ENCODE results near the gene RHOBTB1. TPM values are rescaled to one million over a fixed set of nuclear protein-coding genes. Genes with fewer than 3 reads are reported as not detected.

RHOBTB1 gene
- total RNA-seq, 1 donor from 2014 or later, result 17.2 TPM

- TF ChIP-seq, protein P1, sequence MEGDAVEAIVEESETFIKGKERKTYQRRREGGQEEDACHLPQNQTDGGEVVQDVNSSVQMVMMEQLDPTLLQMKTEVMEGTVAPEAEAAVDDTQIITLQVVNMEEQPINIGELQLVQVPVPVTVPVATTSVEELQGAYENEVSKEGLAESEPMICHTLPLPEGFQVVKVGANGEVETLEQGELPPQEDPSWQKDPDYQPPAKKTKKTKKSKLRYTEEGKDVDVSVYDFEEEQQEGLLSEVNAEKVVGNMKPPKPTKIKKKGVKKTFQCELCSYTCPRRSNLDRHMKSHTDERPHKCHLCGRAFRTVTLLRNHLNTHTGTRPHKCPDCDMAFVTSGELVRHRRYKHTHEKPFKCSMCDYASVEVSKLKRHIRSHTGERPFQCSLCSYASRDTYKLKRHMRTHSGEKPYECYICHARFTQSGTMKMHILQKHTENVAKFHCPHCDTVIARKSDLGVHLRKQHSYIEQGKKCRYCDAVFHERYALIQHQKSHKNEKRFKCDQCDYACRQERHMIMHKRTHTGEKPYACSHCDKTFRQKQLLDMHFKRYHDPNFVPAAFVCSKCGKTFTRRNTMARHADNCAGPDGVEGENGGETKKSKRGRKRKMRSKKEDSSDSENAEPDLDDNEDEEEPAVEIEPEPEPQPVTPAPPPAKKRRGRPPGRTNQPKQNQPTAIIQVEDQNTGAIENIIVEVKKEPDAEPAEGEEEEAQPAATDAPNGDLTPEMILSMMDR (IDR thresholded peaks at IDR 0.05), result no peak
- DNase-seq (ENCODE audit: extremely low spot score, unreplicated experiment), result no peak
- peaks cover 13% of the 10 kb centered on the region for H3K4me1 Mint-ChIP-seq (ENCODE audit: unreplicated experiment)
- no peaks in the 10 kb centered on the region for H3K27me3 Mint-ChIP-seq (ENCODE audit: unreplicated experiment)
- no peaks in the 10 kb centered on the region for H3K36me3 Mint-ChIP-seq (ENCODE audit: unreplicated experiment)
- H3K9me3 Mint-ChIP-seq (ENCODE audit: unreplicated experiment), result peaks cover 6% of the 10 kb centered on the region
- H3K4me3 Mint-ChIP-seq (ENCODE audit: unreplicated experiment), result no peak overlapping the region
- no peak overlapping the region for H3K27ac Mint-ChIP-seq (ENCODE audit: unreplicated experiment)
Measured at GRCh38 chr10:60849217-60849616, 94.8 kb downstream of the RHOBTB1 start.

GRCh38 chr10:60848680-60849079 lies 95.3 kb downstream of the RHOBTB1 start:
- peaks cover 6% of the 10 kb centered on the region for H3K9me3 Mint-ChIP-seq (ENCODE audit: unreplicated experiment)
- peaks cover 11% of the 10 kb centered on the region for H3K4me1 Mint-ChIP-seq (ENCODE audit: unreplicated experiment)

DNA sequence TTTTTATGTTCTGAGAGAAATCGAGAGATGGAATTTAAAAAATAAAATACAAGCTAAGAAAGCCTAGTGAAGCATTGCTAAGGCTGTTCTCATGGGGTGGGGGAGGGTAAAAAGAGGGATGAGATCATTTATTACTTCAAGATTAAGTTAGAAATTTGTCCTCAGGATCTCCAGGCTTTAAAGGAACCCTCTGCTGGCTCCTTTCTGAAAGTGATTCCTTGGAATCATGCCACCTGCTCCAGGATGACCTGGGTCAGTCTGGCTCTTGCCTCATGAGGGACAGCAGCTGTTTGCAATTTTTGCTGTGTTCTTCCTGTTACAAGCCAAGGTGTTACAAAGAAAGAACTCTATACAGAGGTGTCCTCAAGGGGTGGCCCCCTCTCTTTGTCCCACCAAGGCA lies 95.9 kb downstream of the RHOBTB1 start:
- DNase-seq (ENCODE audit: extremely low spot score, unreplicated experiment), result no peak
- Mint-ChIP-seq H3K4me3 (ENCODE audit: unreplicated experiment) (no peak overlapping the region), H3K36me3 (ENCODE audit: unreplicated experiment) (no peaks in the 10 kb centered on the region), H3K27me3 (ENCODE audit: unreplicated experiment) (no peaks in the 10 kb centered on the region), H3K4me1 (ENCODE audit: unreplicated experiment) (peaks cover 11% of the 10 kb centered on the region), H3K9me3 (ENCODE audit: unreplicated experiment) (peaks cover 6% of the 10 kb centered on the region), H3K27ac (ENCODE audit: unreplicated experiment) (no peak overlapping the region)
- TF ChIP-seq, protein P1 (IDR thresholded peaks at IDR 0.05), result no peak

More at GRCh38 chr10:60848680-60849079, 95.3 kb downstream of the RHOBTB1 start:
- Mint-ChIP-seq H3K36me3 (ENCODE audit: unreplicated experiment) (no peaks in the 10 kb centered on the region), H3K27me3 (ENCODE audit: unreplicated experiment) (no peaks in the 10 kb centered on the region), H3K4me3 (ENCODE audit: unreplicated experiment) (no peak overlapping the region), H3K27ac (ENCODE audit: unreplicated experiment) (no peak overlapping the region)
- no peak for DNase-seq (ENCODE audit: extremely low spot score, unreplicated experiment)
- TF ChIP-seq, protein P1 (IDR thresholded peaks at IDR 0.05), result no peak

DNA sequence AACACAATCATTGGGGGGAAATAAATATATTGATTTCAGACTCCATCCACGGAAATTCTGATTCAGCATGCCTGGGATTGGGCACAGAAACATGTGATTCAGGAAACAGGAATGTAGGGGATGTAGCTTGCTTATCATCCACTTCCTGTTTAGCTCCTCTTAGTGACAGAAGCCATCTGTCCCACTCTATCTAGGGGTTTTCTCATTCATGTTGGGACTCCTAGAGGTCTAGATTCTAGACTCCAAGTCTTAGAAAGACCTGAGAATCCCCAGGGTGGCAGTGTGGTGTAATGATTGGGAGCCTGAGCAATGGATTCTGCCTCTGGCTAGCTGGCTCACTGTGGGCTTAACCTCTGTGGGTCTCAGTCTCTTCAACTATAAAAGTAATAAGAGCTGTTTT lies 97.8 kb downstream of the RHOBTB1 start:
- Mint-ChIP-seq H3K4me1 (ENCODE audit: unreplicated experiment) (peaks cover 11% of the 10 kb centered on the region), H3K36me3 (ENCODE audit: unreplicated experiment) (no peaks in the 10 kb centered on the region), H3K27me3 (ENCODE audit: unreplicated experiment) (no peaks in the 10 kb centered on the region), H3K27ac (ENCODE audit: unreplicated experiment) (no peak overlapping the region), H3K9me3 (ENCODE audit: unreplicated experiment) (peaks cover 6% of the 10 kb centered on the region), H3K4me3 (ENCODE audit: unreplicated experiment) (no peak overlapping the region)
- DNase-seq (ENCODE audit: extremely low spot score, unreplicated experiment), result no peak
- TF ChIP-seq, protein P1 (IDR thresholded peaks at IDR 0.05), result peak; percentile 16

GRCh38 chr10:60845038-60845437 lies 98.9 kb downstream of the RHOBTB1 start:
- no peak overlapping the region for H3K4me3 Mint-ChIP-seq (ENCODE audit: unreplicated experiment)
- peaks cover 11% of the 10 kb centered on the region for H3K4me1 Mint-ChIP-seq (ENCODE audit: unreplicated experiment)
- H3K27me3 Mint-ChIP-seq (ENCODE audit: unreplicated experiment), result no peaks in the 10 kb centered on the region
- no peaks in the 10 kb centered on the region for H3K9me3 Mint-ChIP-seq (ENCODE audit: unreplicated experiment)
- DNase-seq (ENCODE audit: extremely low spot score, unreplicated experiment), result no peak
- no peak overlapping the region for H3K27ac Mint-ChIP-seq (ENCODE audit: unreplicated experiment)
- TF ChIP-seq, protein P1 (IDR thresholded peaks at IDR 0.05), result no peak
- H3K36me3 Mint-ChIP-seq (ENCODE audit: unreplicated experiment), result no peaks in the 10 kb centered on the region
